HG02642 (cell line): ENCODE data around the gene GUCY2C.

ENCODE experiments used
- ATAC-seq: cut with Tn5 transposase; IDR thresholded peaks from one replicate; pipeline ENCODE4 v1.9.1; 2021; ENCODE audit warnings: mild to moderate bottlenecking; ENCODE audit not compliant: unreplicated experiment, poor library complexity

Gene GUCY2C

DNA sequence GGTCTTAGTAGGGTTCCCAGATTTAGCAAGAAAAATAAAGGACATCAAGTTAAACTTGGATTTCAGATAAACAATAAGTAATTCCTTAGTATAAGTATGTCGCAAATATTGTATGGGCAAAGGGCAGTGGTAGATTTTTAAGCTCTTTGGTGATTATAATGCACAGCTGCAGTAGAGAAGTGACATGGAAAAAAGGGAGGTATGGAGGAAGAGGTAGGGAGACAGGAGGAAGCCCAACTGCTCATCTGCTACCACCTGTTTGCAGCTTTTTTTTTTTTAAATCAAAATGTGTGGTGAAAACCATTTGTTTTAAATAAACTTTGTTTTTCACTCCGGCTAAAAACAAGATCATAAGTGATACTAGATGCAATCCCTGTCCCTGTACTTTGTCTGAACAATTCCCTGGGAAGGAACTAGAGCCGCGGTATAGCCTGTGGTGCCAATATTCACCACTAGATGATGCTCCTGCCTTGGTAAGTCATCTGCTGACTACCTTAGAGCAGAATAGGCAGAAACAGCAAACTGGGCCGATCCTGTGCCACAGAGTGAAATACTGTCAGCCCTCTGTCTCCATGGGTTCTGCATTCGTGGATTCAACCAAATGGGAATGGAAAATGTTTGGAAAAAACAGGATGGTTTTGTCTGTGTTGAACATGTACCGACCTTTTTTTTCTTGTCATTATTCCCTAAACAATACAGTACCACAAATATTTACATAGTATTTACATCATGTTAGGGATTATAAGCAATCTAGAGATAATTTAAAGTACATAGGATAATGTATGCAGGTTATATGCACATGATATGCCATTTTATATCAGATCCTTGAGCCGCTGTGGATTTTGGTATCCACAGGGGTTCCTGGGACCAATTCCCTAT is 66.3 kb downstream of the GUCY2C start:
- ATAC-seq: peak; percentile 95

- ATAC-seq: no peak
These were observed 67.6 kb downstream of the GUCY2C start for GRCh38 chr12:14628771-14629170.

- ATAC-seq: peak; percentile 74
These were observed 74.6 kb downstream of the GUCY2C start for GRCh38 chr12:14621826-14622225.

DNA sequence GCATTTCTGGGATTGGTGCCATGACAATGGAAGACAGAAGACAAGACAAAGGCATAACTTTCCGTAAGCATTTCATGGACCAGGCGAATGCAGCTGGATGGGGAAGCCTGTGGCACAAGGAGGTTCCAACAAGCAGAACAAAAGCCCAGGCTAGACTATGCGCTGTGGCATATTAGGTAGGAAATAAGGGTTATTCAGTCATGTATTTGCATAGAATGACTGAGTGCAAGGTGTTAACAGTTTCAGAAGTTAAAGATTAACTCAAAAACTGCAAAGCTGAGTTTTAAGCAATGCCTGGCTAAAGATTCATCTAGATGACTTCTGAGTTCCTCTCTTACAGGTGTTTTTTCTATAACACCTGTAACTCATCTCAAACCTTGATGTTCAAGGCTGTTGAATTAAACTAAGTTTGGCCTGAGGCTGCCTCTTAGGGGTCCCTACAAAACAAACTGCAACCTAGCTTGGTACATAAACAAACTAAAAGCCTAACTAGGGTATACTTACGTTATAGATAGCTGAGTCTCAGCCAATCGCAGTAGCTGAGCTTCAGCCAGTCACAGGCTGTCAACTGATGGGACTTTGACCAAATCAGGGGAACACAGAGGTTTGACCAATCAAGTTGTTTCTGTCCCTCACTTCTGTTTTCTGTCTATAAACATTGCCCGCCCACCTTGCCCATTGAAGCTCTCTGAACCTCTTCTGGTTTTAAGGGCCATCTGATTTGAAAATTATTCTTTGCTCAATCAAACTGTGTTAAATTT is 76.5 kb downstream of the GUCY2C start:
- peak; percentile 56 for ATAC-seq

DNA sequence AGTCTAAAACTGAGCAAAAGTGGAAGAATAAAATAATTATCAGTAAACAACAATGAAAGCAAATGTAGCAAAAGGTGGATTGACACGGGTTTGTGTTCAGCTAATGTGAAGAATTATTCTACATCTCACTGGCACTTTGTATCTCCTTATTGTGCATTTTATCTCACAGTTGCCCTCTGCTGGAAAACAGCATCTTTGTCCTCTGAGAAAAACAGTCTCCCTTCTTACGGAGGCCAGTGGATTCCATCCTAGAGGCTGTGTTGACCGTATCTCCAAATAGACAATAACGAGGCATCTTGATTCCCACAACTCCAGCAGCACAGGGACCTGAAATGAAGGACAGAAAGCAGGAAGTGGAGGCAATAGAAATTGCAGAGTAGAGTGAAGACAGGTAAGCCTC is 77.4 kb downstream of the GUCY2C start:
- ATAC-seq: no peak

- peak; percentile 42 for ATAC-seq
These were observed 81.7 kb downstream of the GUCY2C start for GRCh38 chr12:14614704-14615121.

GRCh38 chr12:14613718-14614117 is 82.7 kb downstream of the GUCY2C start:
- peak; percentile 98 for ATAC-seq

- ATAC-seq: no peak
These were observed 83.4 kb downstream of the GUCY2C start for GRCh38 chr12:14612898-14613445.

GRCh38 chr12:14612250-14612649 is 84.1 kb downstream of the GUCY2C start:
- no peak for ATAC-seq

DNA sequence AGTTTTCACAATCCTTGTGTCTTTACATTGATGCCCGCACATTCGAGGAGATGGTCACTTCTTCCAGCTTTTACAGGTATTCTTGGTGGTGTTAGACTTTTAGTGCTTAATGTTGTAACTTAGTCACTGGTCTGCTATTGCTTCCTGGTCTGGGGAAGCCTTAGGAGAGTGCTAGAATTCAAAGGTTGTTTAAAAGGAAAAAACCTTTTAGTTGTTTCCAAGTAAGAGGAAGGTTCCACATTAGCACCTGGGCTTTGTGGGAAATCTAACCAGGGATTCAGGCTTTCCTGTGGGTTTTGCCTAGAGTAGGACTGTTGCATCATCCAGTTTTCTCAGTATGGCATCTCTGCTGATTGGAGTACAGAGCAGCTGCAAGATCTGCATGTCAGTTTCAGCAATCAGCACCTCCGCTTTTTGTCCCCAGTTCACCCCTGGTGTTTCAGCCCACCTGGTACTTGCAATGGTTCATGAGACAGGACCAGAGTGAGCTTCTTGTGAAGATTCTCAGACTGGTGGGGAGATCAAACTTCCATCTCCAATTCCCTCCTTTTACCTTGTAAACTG is 84.7 kb downstream of the GUCY2C start:
- ATAC-seq: no peak

- ATAC-seq: no peak
These were observed 88.8 kb downstream of the GUCY2C start for GRCh38 chr12:14607568-14607967.

DNA sequence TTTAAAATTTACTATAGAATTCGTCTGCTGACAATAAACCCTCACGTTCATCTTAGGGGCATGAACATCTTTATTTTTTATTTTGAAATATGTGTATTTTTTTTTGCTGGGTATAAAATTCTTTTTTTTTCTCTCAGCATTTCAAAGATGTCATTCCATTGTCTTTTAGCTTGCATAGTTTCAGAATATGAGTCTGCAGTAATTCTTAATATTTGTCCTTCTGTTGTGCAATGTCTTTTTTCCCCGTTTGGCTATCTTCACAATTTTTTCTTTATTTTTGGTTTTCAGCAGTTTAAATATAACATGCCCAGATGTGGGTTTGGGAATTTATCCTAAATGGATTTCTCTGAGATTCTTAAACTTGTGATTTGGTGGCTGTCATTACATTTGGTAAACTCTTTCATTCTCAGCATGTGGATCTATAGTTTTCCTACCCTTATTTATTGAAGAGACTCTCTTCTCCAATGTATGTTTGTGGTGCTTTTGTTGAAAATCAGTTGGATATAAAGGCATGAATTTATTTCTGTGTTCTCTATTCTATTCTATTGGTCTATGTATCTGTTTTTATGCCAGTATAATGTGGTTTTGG is 90.9 kb downstream of the GUCY2C start:
- no peak for ATAC-seq

- no peak for ATAC-seq
These were observed 94.5 kb downstream of the GUCY2C start for GRCh38 chr12:14601692-14602478.

DNA sequence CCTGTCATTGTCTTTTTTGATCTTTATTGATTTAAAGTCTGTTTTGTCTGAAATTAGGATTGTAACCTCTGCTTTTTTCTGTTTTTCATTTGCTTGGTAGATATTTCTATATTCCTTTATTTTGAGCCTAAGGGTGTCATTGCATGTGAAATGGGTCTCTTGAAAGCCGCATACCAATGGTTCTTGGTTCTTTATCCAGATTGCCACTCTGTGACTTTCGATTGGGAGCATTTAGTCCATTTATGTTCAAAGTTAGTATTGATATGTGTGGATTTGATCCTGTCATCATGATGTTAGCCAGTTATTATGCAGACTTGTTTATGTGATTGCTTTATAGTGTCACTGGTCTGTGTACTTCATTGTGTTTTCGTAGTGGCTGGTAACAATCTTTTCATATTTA is 98.9 kb downstream of the GUCY2C start:
- ATAC-seq: no peak

- no peak for ATAC-seq
These were observed 104.7 kb downstream of the GUCY2C start for GRCh38 chr12:14591719-14592118.

GRCh38 chr12:14589169-14590004 is 107.0 kb downstream of the GUCY2C start:
- ATAC-seq: no peak

- ATAC-seq: no peak
These were observed 107.8 kb downstream of the GUCY2C start for GRCh38 chr12:14588571-14588970.

GRCh38 chr12:14578646-14579045 is 117.8 kb downstream of the GUCY2C start:
- no peak for ATAC-seq

DNA sequence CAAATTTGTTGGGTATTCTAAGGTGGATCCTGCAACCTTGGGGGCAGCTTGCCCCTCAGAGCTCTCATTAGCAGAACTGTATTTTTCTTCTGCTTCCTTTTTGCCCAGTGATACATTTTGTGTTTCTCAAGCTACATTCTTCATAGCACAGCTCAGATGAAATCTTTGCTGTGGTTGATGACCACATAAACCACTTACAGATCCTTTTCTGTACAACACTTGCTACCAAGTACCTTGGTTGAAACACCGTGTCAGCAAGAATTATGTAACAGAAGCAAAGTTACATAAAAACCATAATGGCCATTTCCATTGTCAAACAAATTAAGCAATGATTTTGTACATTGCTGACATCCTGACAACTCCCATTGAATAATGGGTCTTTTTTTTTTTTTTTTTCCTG is 119.1 kb downstream of the GUCY2C start:
- peak; percentile 55 for ATAC-seq
